HG03354 (cell line): Measurements from ENCODE around the gene EFCAB9.

Source experiments
- ATAC-seq: cut with Tn5 transposase; IDR thresholded peaks from one replicate; pipeline ENCODE4 v1.9.1; 2021; ENCODE audit warnings: mild to moderate bottlenecking; ENCODE audit not compliant: unreplicated experiment, poor library complexity, severe bottlenecking

EFCAB9 gene

GRCh38 chr5:172164769-172165212, 29.2 kb upstream of the EFCAB9 start:
- ATAC-seq = no peak

DNA sequence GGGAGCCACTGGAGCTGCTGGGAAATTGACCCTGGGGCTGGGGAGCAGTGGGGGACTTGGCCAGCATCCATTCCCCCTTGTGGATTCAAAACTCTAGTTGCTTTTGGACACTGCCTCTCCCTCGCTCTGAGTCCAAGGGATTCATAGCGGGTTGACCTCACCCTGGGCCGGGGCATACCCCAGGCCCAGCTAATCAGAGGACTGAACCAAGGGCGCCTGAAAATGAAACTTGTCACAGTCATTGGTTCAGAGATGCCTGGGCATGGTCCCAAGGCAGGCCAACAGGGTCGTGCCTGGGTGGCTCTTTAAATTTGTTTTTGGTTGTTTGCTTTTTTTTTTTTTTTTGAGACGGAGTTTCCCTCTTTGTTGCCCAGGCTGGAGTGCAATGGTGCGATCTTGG, 28.5 kb upstream of the EFCAB9 start:
- ATAC-seq = peak; percentile 70

DNA sequence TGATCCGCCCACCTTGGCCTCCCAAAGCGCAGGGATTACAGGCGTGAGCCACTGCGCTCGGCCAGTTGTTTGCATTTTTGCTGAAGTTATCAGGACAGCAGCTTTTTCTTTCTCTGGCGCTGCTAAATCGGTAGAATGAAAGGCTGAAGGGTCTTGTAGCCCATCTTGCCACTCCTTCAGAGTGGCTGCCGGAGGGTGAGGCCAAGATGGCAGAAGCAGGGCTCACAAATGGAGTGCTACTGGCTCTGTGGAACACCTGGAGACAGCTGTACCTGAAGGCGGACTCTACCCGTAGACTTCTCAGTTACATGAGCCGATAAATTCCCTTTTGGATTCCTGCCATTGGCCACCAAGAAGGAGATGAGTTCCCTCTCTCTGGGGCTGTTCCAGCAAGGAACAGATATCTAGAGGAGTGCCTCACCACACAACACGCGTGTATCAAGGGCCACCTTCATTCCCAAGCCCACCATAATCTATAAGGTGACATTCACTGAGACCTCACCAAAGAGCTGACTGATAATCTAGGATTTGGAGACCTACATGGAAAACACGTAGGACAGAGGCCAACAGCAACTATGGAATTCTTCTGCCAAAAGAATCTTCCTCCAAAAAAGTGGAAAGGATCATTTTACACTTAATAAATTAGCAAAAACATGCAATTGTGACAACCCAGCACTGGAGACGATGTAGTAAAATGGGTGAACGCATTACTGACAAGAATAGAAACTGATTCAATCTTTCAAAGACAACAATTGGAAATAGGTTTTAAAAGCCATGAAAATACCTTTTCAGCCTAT, 27.7 kb upstream of the EFCAB9 start:
- no peak for ATAC-seq

DNA sequence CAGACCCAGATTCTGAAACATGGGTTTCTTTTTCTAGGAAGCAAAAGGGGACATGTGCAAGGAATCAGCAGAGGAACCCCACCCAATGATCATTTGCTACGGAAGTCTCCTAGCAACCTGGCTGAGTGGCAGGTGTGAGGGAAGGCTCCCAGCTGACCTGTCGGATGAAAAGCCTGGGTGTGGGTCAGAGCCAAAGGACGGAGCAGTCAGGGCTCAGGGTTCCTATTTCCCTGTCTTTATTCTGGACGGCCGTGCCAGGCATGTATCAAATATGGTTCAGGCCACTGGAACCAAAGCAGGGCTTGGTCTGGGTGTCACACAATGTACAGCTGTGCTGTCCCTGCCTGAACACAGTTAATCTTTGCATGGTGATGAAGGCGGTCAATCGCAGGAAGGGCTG, 26.1 kb upstream of the EFCAB9 start:
- ATAC-seq = no peak

DNA sequence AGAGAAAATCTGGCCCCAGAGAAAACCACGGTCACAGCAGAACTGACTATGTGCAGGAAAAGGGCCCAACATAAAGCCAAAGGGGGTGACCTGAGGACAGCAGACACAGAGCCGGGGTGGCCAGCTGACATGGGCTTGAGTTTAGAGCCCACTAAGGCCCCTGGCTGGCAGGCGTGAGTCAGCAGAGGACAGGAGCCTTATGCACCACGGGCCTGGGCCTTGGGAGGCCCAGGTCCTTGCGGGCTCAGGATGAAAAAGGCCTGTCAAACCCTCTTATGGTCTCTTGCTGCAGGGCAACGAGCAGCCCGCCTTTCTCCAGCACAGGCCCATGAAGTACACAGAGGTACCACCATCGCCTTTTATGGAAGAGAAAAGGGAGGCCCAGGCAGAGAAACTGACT, 25.7 kb upstream of the EFCAB9 start:
- no peak for ATAC-seq

DNA sequence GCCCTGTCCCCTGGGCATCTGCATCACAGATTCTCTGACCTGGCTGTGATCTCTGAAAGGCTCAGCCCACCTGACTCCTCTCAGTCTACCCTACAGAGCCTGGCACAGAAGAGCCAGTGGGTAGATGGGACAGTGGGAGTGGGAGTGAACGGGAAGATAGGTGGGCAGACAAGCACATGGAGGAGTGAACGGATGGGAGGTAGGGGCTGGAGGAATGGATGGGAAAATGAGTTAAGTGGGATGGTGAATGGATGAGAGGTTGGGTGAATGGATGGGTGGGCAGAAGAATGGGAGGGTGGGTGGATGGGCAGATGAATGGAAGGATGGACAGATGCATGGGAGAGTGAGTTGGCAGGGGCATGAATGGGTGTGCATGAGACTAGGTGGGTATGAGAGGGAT, 24.8 kb upstream of the EFCAB9 start:
- ATAC-seq = no peak

DNA sequence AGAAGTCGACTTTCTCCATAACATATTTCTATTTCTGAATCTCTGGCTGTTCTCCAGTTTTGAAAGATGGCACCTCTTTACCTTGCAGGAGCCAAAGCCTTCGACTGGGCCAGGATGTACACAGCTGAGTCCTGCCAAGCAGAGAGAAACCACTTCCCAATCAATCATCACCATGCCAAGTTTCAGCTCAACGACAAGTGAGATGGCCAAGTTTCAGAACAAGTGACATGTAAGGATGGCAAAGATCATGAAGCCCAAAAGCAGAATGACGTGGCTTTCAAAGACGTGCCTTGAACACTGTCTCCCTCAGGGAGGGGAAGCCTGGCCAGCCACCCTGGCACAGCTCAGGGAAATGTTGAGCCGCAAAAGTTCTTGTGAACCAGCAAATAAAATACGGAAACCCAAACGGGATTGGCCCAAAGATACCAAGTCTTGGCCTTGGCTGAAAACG, 23.7 kb upstream of the EFCAB9 start:
- ATAC-seq = no peak

GRCh38 chr5:172171118-172171517, 22.9 kb upstream of the EFCAB9 start:
- ATAC-seq = no peak

GRCh38 chr5:172172912-172173563, 20.9 kb upstream of the EFCAB9 start:
- no peak for ATAC-seq

GRCh38 chr5:172173564-172174153, 20.3 kb upstream of the EFCAB9 start:
- no peak for ATAC-seq

- ATAC-seq = peak; percentile 54
These were observed 18.7 kb upstream of the EFCAB9 start for GRCh38 chr5:172175263-172175719.

DNA sequence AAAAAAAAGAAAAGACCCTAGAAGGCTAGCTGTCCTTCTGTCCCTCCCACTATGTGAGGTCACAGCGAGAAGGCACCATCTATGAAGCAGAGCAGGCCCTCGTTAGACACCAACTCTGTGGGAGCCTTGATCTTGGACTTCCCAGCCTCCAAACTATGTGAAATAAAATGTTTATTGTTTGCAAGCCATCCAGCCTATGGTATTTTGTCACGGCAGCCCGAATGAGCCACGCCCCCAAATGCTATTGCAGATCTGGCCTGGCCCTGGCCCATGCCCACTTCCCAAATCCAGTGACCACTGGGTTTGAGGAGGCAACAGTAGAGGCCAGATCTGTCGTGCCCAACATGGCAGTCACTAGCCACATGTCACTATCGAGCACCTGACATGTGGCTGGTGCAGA, 16.8 kb upstream of the EFCAB9 start:
- ATAC-seq = no peak

DNA sequence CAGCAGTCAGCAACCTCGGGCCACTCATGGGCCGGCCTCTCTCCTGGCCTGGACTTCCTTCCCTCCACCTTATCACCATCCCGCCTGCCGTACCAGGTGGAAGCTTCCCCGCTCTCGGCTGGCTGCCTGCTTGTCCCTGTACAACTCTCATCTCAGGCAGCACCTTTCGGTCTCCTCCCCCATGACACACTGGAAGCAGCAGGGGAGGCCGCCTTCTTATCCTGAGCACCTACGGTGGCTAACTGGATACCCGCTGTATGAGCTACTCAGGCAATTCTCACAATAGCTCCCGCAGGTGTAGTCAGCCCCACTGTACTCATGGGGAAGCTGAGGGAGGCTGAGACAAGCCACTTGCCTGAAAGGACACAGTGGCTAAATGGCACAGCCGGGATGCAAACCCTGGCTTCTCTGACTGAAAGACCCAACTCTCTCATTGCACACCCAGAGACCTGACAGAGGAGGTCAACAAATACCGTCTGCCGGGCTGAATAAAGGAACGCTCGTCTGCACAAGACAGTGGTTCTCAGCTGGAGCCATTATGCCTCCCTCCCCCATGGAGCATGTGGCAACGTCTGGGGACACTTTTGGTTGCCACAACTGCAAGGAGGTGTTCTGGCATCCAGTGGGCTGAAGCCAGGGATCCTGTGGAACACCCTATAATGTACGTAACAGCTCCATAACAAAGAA, 15.5 kb upstream of the EFCAB9 start:
- ATAC-seq = no peak

DNA sequence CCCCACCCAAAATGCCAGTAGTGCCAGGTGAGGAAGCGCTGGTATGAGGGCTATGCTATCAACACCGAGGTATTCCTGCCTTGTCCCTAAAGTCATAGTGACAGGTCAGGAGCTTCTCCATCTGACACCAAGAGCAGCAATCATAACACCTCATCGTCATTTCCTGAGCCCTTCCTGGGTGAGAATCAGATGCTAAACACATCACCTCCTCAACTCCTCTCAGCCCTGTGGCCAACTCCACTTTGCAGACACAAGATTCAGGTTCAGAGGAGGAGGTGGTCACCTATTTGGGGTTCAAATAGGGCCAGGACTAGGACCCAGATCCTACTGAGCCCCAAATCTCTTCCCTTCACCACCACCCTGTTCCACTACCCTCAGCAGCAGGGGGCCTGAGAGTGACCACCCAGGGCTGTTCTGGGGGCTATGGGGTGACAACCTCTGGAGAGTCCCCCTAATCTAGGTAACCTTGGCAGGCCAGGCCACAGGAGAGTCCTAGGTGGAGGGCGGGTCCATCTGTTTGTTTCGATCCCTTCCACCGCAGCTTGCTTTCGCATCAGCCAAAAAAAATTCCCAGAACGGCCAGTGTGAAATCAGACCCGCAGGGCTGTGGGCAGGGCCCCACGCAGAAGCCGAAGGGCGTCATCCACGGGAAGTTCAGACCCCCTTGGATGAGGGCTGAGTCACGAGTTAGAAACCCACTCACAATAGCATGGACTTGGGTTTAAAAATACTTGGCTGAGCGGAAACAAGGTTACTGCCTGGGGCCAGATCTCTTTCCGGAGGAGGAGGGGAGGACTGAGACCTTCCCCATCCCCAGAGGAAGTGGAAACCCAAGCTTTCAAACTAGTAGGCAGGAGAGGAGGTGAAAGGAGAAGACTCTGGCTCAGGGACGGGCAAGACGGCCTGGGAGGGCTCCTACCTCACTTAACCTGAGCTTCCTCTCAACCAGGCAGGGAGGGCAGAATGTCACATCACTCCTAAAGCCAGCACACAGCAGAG, 14.7 kb upstream of the EFCAB9 start:
- ATAC-seq = peak; percentile 38

GRCh38 chr5:172180936-172181335, 13.0 kb upstream of the EFCAB9 start:
- no peak for ATAC-seq

- ATAC-seq = no peak
These were observed 11.7 kb upstream of the EFCAB9 start for GRCh38 chr5:172182291-172182690.

GRCh38 chr5:172183881-172184280, 10.1 kb upstream of the EFCAB9 start:
- no peak for ATAC-seq

- peak; percentile 14 for ATAC-seq
These were observed 8.9 kb upstream of the EFCAB9 start for GRCh38 chr5:172185096-172185461.

DNA sequence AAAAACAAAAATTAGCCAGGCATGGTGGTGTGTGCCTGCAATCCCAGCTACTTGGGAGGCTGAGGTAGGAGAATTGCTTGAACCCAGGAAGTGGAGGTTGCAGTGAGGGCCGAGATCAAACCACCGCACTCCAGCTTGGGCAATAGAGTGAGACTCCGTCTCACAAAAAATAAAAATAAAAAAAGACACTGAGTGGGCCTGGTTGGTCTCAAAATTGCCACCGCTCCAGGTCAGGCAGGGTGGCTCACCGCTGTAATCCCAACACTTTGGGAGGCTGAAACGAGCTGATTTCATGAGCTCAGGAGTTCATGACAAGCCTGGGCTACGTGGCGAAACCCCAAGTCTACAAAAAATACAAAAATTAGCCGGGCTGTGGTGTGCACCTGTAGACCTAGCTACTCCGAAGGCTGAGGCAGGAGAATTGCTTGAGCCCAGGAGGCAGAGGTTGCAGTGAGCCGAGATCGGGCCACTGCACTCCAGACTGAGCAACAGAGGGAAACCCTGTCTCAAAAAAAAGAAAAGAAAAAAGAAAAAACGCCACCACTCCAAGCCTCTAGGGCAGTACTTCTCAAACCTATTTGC, 7.8 kb upstream of the EFCAB9 start:
- no peak for ATAC-seq
